ENCODE data around the gene PIGC.

DNA sequence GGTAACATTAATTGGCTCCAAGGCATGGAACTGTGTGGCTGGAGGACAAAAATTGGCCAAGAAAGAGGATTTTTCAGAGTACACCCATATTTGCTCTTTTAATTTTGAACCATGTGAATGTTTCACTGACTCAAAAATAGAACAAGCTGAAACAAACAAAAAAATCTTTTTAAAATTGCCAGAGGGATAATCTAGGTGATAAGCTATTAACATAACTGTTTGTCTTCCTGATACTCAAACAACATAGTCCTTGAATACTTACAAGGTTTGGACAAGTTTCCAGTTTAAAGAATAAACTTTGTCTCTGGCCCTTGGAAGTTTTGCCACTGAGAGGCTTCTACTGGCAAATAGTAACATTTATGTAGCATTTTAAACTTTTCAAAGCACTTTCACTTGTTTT lies 30.0 kb upstream of the PIGC start:
- no peak for TF ChIP-seq CTCF (IDR thresholded peaks at IDR 0.05)
- TF ChIP-seq POLR2A (IDR thresholded peaks at IDR 0.05), result no peak

Measured in thyroid gland (tissue), 4 donors.